Measurements from ENCODE around the gene LRPAP1. TPM values are rescaled to one million over a fixed set of nuclear protein-coding genes. Genes with fewer than 3 reads are reported as not detected.
"Not testable (repeated sequence)": the region's sequence is repeated elsewhere in the genome, so short reads cannot be mapped to it uniquely, and the experiment has no call there.

The LRPAP1 gene
- total RNA-seq, 2 donors from 2014 or later = 175 to 270 TPM

- intact Hi-C loops (cut with DNase I); H3K4me3 ChIP-seq; H3K27me3 ChIP-seq (replicated peaks; ENCODE audit: insufficient read depth); H3K9me3 ChIP-seq; H3K4me1 ChIP-seq (replicated peaks); H3K36me3 ChIP-seq; H3K27ac ChIP-seq; DNase-seq (ENCODE audit: low spot score): not testable (repeated sequence)
- WGBS = 65% methylated on average over 18 of the region's 18 CpGs
These were observed 23.3 kb upstream of the LRPAP1 start for GRCh38 chr4:3555459-3556070.

DNA sequence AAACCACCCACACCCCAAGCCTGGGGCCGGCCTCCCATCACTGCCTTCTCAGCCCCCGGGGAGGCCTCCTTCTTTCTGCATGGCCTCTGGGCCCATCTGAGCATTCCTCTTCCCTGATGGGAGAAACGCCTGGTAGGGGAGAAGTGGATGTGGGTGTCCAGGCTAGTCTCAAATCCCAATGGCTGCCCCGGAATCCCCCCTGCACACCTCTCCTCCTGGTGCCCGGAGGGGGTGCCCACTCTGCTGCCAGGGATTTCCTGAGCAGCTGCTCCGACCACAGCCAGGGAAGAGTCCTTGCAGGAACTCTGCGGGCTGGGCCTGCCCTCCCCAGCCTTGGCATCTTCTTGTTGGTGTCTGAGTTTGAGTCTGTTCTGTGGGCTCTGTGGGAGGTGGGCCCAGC, 19.1 kb upstream of the LRPAP1 start:
- H3K4me3 ChIP-seq; H3K4me1 ChIP-seq (replicated peaks); intact Hi-C loops (cut with DNase I); H3K9me3 ChIP-seq; H3K27ac ChIP-seq; H3K27me3 ChIP-seq (replicated peaks; ENCODE audit: insufficient read depth); H3K36me3 ChIP-seq; DNase-seq (ENCODE audit: low spot score): not testable (repeated sequence)
- 97% methylated on average over 3 of the region's 7 CpGs for WGBS

DNA sequence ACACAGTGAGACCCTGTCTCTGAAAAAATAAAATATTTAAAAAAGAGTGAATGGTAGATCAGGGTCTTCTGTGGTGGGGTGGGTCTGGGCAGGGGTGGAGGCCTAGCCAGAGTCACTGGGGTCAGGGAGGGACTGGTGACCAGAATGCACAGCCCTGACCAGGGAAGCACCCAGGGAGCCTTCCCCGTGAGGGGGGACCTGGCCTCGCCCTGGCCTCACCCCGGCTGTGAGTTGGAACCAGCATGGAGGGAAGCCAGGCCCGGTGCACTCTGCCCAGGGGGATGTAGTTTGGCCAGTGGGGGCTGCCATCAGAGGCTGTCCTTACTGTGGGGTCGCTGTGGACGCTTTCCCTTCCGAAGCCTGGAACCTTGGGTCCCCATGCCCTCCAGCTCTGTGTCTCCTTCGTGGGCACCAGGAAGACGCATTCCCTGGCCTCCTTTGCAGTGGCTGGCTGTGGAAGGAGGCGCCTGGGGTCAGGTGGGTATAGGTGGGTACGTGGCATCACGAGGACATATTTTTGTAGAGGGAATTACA, 18.6 kb upstream of the LRPAP1 start:
- H3K4me3 ChIP-seq; H3K27ac ChIP-seq; H3K9me3 ChIP-seq; DNase-seq (ENCODE audit: low spot score); H3K36me3 ChIP-seq; H3K27me3 ChIP-seq (replicated peaks; ENCODE audit: insufficient read depth); H3K4me1 ChIP-seq (replicated peaks); intact Hi-C loops (cut with DNase I): not testable (repeated sequence)
- WGBS = 91% methylated on average over 11 of the region's 12 CpGs

- WGBS = 100% methylated on average over 5 of the region's 6 CpGs
- H3K27ac ChIP-seq; H3K9me3 ChIP-seq; DNase-seq (ENCODE audit: low spot score); intact Hi-C loops (cut with DNase I); H3K27me3 ChIP-seq (replicated peaks; ENCODE audit: insufficient read depth); H3K36me3 ChIP-seq; H3K4me3 ChIP-seq; H3K4me1 ChIP-seq (replicated peaks): not testable (repeated sequence)
These were observed 17.8 kb upstream of the LRPAP1 start for GRCh38 chr4:3550041-3550440.

GRCh38 chr4:3549694-3550001, 17.4 kb upstream of the LRPAP1 start:
- H3K4me3 ChIP-seq; H3K27me3 ChIP-seq (replicated peaks; ENCODE audit: insufficient read depth); H3K4me1 ChIP-seq (replicated peaks); DNase-seq (ENCODE audit: low spot score); intact Hi-C loops (cut with DNase I); H3K27ac ChIP-seq; H3K9me3 ChIP-seq; H3K36me3 ChIP-seq: not testable (repeated sequence)
- 95% methylated on average over 4 of the region's 6 CpGs for WGBS

- H3K4me1 ChIP-seq (replicated peaks); H3K4me3 ChIP-seq; H3K9me3 ChIP-seq; H3K27me3 ChIP-seq (replicated peaks; ENCODE audit: insufficient read depth); H3K27ac ChIP-seq; DNase-seq (ENCODE audit: low spot score); intact Hi-C loops (cut with DNase I); H3K36me3 ChIP-seq: not testable (repeated sequence)
- 86% methylated on average over 17 of the region's 21 CpGs for WGBS
These were observed 16.9 kb upstream of the LRPAP1 start for GRCh38 chr4:3548991-3549693.

GRCh38 chr4:3546721-3547120, 14.5 kb upstream of the LRPAP1 start:
- WGBS = 37% methylated on average over 4 of the region's 4 CpGs
- DNase-seq (ENCODE audit: low spot score); H3K4me3 ChIP-seq; H3K4me1 ChIP-seq (replicated peaks); H3K27ac ChIP-seq; H3K27me3 ChIP-seq (replicated peaks; ENCODE audit: insufficient read depth); H3K36me3 ChIP-seq; H3K9me3 ChIP-seq; intact Hi-C loops (cut with DNase I): not testable (repeated sequence)

DNA sequence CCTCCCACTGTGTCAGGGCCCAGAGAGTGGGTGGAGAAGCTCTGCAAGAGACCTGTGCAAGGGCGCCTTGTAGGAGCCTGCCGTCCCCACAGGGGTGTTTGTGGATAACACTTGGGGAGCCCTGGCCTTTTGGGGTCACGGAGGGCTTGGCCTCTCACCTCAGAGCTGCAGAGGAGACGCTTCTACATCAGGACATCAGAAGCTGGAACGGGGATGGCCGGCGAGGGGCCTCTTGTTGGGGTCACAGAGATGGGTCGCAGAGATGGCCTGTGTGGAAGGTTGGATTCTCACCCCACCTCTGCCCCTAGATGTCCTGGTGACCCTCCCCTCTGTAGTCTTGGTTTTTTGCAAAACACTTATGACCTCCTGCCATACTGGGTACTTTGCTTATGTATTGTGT, 13.1 kb upstream of the LRPAP1 start:
- H3K27ac ChIP-seq; H3K27me3 ChIP-seq (replicated peaks; ENCODE audit: insufficient read depth); intact Hi-C loops (cut with DNase I); H3K4me3 ChIP-seq; H3K4me1 ChIP-seq (replicated peaks); H3K36me3 ChIP-seq; DNase-seq (ENCODE audit: low spot score); H3K9me3 ChIP-seq: not testable (repeated sequence)
- 93% methylated on average over 7 of the region's 8 CpGs for WGBS

GRCh38 chr4:3544259-3545025, 12.2 kb upstream of the LRPAP1 start:
- H3K4me3 ChIP-seq; DNase-seq (ENCODE audit: low spot score); intact Hi-C loops (cut with DNase I); H3K36me3 ChIP-seq; H3K27ac ChIP-seq; H3K27me3 ChIP-seq (replicated peaks; ENCODE audit: insufficient read depth); H3K4me1 ChIP-seq (replicated peaks); H3K9me3 ChIP-seq: not testable (repeated sequence)
- 71% methylated on average over 22 of the region's 22 CpGs for WGBS

DNA sequence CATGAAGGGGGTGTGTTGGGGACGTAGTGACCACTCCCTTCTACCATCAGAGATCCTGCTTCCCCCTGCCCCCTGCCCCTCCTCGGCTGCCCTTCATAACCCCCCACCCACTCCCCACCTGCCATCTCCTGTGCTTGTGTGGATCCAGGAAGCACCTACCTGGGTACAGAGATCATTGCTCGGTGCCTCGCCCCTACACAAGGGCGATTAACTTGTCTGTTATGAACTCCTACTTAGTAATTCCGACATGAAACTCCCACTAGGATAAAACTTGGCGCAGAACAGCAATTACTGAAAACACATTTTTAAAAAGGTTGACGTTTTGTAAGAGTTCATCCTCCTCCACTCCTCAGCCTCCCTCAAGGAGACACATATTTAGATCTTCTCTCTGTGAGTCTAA, 11.2 kb upstream of the LRPAP1 start:
- DNase-seq (ENCODE audit: low spot score); H3K4me3 ChIP-seq; H3K27me3 ChIP-seq (replicated peaks; ENCODE audit: insufficient read depth); intact Hi-C loops (cut with DNase I); H3K4me1 ChIP-seq (replicated peaks); H3K36me3 ChIP-seq; H3K27ac ChIP-seq; H3K9me3 ChIP-seq: not testable (repeated sequence)
- WGBS = 90% methylated on average over 6 of the region's 8 CpGs

GRCh38 chr4:3538906-3539305, 6.7 kb upstream of the LRPAP1 start:
- H3K27ac ChIP-seq; H3K4me1 ChIP-seq (replicated peaks); H3K36me3 ChIP-seq; H3K9me3 ChIP-seq; H3K4me3 ChIP-seq; H3K27me3 ChIP-seq (replicated peaks; ENCODE audit: insufficient read depth); DNase-seq (ENCODE audit: low spot score); intact Hi-C loops (cut with DNase I): not testable (repeated sequence)
- 93% methylated on average over 20 of the region's 23 CpGs for WGBS

DNA sequence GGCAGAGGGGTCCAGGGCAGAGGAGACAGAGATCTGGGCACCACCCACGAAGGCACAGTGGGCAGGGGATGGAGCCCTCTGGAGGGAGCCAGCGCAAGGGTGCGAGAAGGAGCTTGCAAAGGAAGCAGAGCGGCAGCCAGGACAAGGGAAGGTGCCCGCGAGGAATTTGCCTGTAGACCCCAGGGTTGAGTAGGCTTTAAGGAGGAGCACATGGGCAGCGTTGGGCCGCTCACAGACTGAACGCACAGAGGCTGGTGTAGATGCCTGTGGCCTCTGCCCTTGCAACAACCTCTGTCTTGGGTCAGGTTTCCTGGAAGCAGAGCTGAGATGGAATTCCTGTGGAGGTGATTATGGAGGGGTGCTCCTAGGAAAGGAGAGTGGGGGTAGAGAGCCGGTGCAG, 3.6 kb upstream of the LRPAP1 start:
- intact Hi-C loops (cut with DNase I); DNase-seq (ENCODE audit: low spot score); H3K27ac ChIP-seq; H3K9me3 ChIP-seq; H3K27me3 ChIP-seq (replicated peaks; ENCODE audit: insufficient read depth); H3K36me3 ChIP-seq; H3K4me1 ChIP-seq (replicated peaks); H3K4me3 ChIP-seq: not testable (repeated sequence)
- WGBS = 87% methylated on average over 9 of the region's 10 CpGs

Measured in prostate gland (tissue), 2 donors.